ENCODE data around the gene TMEM212. TPM values are rescaled to one million over a fixed set of nuclear protein-coding genes. Genes with fewer than 3 reads are reported as not detected.

The TMEM212 gene
- polyA plus RNA-seq, 1 donor (not counting 4 experiments of a cell fraction or from before 2014, with no cell fraction given), result not detected

GRCh38 chr3:171839270-171839669 lies 3.9 kb upstream of the TMEM212 start:
- no peak overlapping the region for H3K27ac ChIP-seq (ENCODE audit: control insufficient read depth, insufficient read depth, low read length)
- no peak overlapping the region for H2AFZ ChIP-seq (ENCODE audit: control insufficient read depth, low read length)
- no peaks in the 10 kb centered on the region for H3K36me3 ChIP-seq (ENCODE audit: control insufficient read depth in 2 of 2, extremely low read depth in 1 of 2, insufficient read depth in 2 of 2, low read length in 2 of 2)
- H3K9ac ChIP-seq (ENCODE audit: control insufficient read depth, extremely low read depth, insufficient read depth, low read length), result no peak overlapping the region
- peaks cover 2% of the 10 kb centered on the region for H3K27me3 ChIP-seq (ENCODE audit: control insufficient read depth, extremely low read depth, insufficient read depth, low read length)
- DNase-seq (ENCODE audit: low read depth, low spot score) (no peak), FAIRE-seq (no peak)
- H3K4me3 ChIP-seq (ENCODE audit: control insufficient read depth in 2 of 3, extremely low read depth in 1 of 3, insufficient read depth in 2 of 3, low read depth in 1 of 3, low read length in 3 of 3), result no peak overlapping the region
- no peaks in the 10 kb centered on the region for H3K4me1 ChIP-seq (ENCODE audit: control insufficient read depth, extremely low read depth, insufficient read depth, low read length)
- TF ChIP-seq CTCF (optimal IDR thresholded peaks at IDR 0.05 in 1 of 3, IDR thresholded peaks at IDR 0.05 in 1 of 3, conservative IDR thresholded peaks at IDR 0.05 in 1 of 3; ENCODE audit: extremely low read depth in 1 of 3, insufficient read depth in 2 of 3, low read length in 3 of 3) (no peak), EZH2 (IDR thresholded peaks at IDR 0.05; ENCODE audit: low read length) (no peak)
- H3K9me3 ChIP-seq (ENCODE audit: control insufficient read depth, low read depth, low read length), result no peaks in the 10 kb centered on the region
- H3K4me2 ChIP-seq (ENCODE audit: control insufficient read depth, extremely low read depth, insufficient read depth, low read depth, low read length), result no peak overlapping the region
- no peaks in the 10 kb centered on the region for H3K79me2 ChIP-seq (ENCODE audit: control insufficient read depth, insufficient read depth, low read length)
- no peaks in the 10 kb centered on the region for H3K9me1 ChIP-seq (ENCODE audit: control insufficient read depth, extremely low read depth, insufficient read depth, low read length)
- dilution Hi-C loops (cut with MboI; ENCODE audit: extremely low pct_ligation_motif_present, low sequenced_read_pairs), result no loop called here
- H4K20me1 ChIP-seq (ENCODE audit: control insufficient read depth, extremely low read depth, insufficient read depth, low read length), result no peaks in the 10 kb centered on the region

- Histone ChIP-seq H3K4me1 (ENCODE audit: control insufficient read depth, extremely low read depth, insufficient read depth, low read length) (no peaks in the 10 kb centered on the region), H3K9ac (ENCODE audit: control insufficient read depth, extremely low read depth, insufficient read depth, low read length) (no peak overlapping the region), H4K20me1 (ENCODE audit: control insufficient read depth, extremely low read depth, insufficient read depth, low read length) (no peaks in the 10 kb centered on the region), H3K9me3 (ENCODE audit: control insufficient read depth, low read depth, low read length) (no peaks in the 10 kb centered on the region), H3K36me3 (ENCODE audit: control insufficient read depth in 2 of 2, extremely low read depth in 1 of 2, insufficient read depth in 2 of 2, low read length in 2 of 2) (no peaks in the 10 kb centered on the region), H3K4me2 (ENCODE audit: control insufficient read depth, extremely low read depth, insufficient read depth, low read depth, low read length) (no peak overlapping the region), H3K79me2 (ENCODE audit: control insufficient read depth, insufficient read depth, low read length) (no peaks in the 10 kb centered on the region), H3K9me1 (ENCODE audit: control insufficient read depth, extremely low read depth, insufficient read depth, low read length) (no peaks in the 10 kb centered on the region), H3K27ac (ENCODE audit: control insufficient read depth, insufficient read depth, low read length) (no peak overlapping the region), H3K27me3 (ENCODE audit: control insufficient read depth, extremely low read depth, insufficient read depth, low read length) (peaks cover 2% of the 10 kb centered on the region), H2AFZ (ENCODE audit: control insufficient read depth, low read length) (no peak overlapping the region), H3K4me3 (ENCODE audit: control insufficient read depth in 2 of 3, extremely low read depth in 1 of 3, insufficient read depth in 2 of 3, low read depth in 1 of 3, low read length in 3 of 3) (no peak overlapping the region)
- dilution Hi-C loops (cut with MboI; ENCODE audit: extremely low pct_ligation_motif_present, low sequenced_read_pairs), result no loop called here
- TF ChIP-seq EZH2 (IDR thresholded peaks at IDR 0.05; ENCODE audit: low read length), result no peak
- no peak for DNase-seq (ENCODE audit: low read depth, low spot score)
- no peak for FAIRE-seq
These were observed 2.7 kb upstream of the TMEM212 start for GRCh38 chr3:171840445-171840810.
